ENCODE results near the gene ZNF197.

DNA sequence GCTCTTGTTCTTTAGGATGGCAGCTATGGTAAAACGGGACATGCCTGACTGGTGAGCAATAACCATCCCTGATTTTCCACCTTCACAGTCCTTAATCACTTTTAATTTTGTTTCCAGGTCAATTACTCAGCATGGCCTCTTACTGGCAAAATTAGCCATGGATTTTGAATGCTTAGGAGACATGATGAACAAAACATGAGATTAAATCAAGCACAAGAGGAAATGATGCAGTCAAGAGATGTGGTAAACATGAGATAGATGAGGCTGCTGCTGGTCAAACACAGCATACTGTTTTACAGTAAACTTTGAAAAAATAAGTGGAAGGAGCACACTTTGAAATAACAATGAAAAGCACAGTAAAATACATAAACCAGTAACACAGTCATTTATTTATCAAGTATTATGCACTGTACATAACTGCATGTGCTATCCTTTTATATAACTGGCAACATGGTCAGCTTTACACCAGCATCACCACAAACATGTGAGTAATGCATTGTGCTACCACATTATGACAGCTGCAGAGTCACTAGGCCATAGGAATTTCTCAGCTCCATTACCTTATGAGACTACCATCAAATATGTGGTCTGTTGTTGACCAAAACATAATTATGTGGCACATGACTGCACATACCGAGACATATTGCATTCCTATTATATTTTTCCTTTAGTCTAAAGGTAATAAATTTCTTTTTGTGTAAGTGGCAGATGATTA, 57.5 kb downstream of the ZNF197 start:
- no peak for TF ChIP-seq CTCF (conservative IDR thresholded peaks at IDR 0.05; ENCODE audit: low read depth, low read length)
- TF ChIP-seq EZH2 (IDR thresholded peaks at IDR 0.05; ENCODE audit: borderline replicate concordance, low read depth, low read length, poor library complexity, severe bottlenecking) = no peak

Measured in A673 (cell line).